ENCODE results near the gene FHIT.

The FHIT gene

GRCh38 chr3:60322298-60322856 is 928.9 kb downstream of the FHIT start:
- no peaks in the 10 kb centered on the region for H3K4me1 ChIP-seq (ENCODE audit: control insufficient read depth, insufficient read depth, low read length)
- no peak overlapping the region for H3K4me3 ChIP-seq (ENCODE audit: low read length)
- DNase-seq (ENCODE audit: low read depth): no peak
- no peaks in the 10 kb centered on the region for H3K9me3 ChIP-seq (ENCODE audit: control insufficient read depth, low read length)
- no peak overlapping the region for H3K9ac ChIP-seq (ENCODE audit: low read length)
- no peaks in the 10 kb centered on the region for H3K36me3 ChIP-seq (ENCODE audit: control insufficient read depth, insufficient read depth, low read length, severe bottlenecking)
- no peaks in the 10 kb centered on the region for H3K27me3 ChIP-seq (replicated peaks; ENCODE audit: control insufficient read depth, insufficient read depth, low read length)

DNA sequence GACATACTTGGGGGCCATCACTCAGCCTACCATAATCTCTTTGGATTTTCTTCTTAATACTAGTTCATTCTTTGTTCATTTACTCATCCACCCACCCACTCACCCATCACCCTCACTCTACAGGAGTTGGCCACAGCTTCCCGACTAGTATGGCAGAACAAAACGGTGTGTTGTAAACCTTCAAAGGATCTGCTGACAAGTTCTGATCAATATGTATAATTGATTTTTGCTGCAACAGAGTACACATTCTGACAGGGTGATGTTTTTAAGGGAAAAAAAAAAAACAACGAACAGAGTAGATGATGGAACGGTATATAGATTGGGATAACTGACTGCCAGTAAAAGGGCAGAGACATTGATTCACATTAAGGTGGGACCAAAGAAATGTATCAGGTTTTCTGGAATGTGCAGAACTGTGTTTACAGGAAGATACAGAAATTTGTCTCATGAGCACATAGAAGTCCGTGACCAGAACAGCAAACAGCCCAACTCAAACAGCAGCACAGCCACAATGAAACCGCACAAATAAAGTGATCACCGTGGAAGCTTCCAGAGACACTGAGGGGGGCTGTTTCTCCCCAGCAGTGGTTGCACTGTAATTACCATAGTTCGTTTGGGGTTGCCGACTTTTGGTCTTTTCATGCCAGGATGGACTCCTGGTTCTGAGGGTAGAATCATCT is 931.9 kb downstream of the FHIT start:
- H3K4me1 ChIP-seq (ENCODE audit: control insufficient read depth, insufficient read depth, low read length): peaks cover 14% of the 10 kb centered on the region
- no peak overlapping the region for H3K4me3 ChIP-seq (ENCODE audit: low read length)
- no peak overlapping the region for H3K9ac ChIP-seq (ENCODE audit: low read length)
- no peaks in the 10 kb centered on the region for H3K27me3 ChIP-seq (replicated peaks; ENCODE audit: control insufficient read depth, insufficient read depth, low read length)
- no peak for DNase-seq (ENCODE audit: low read depth)
- H3K9me3 ChIP-seq (ENCODE audit: control insufficient read depth, low read length): no peaks in the 10 kb centered on the region
- H3K36me3 ChIP-seq (ENCODE audit: control insufficient read depth, insufficient read depth, low read length, severe bottlenecking): no peaks in the 10 kb centered on the region

DNA sequence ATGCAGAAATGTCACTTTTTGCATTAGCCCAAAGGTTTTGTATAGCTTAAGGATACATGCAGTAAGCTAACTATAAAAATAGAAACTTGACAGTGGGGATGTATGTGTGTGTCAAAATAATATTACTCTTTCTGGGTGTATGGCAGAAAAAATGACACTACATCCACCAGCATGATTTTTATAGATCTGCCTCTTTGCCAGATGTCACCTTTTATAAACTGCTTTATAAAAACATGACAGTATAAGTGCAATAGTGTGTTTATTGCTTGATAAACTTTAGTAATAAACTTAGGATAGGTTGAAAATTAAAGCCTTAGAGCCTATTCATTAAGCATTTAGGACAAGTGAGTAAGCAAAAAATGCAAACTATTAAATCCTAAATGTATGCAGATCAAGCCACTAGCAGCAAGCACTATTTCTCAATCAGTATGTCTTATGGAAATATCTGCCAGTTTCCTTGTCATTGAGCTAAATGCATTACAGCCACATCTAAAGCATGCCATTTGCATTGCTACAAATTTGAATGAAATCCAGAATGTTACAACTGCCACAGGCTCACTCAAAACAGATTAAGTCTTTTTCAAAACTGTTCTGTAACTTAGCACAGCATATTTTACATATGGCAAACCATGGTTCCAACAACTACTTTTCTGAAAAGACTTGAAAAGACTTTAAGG is 935.0 kb downstream of the FHIT start:
- peak; percentile 33 for DNase-seq (ENCODE audit: low read depth)
- Histone ChIP-seq H3K4me1 (ENCODE audit: control insufficient read depth, insufficient read depth, low read length) (peaks cover 14% of the 10 kb centered on the region), H3K36me3 (ENCODE audit: control insufficient read depth, insufficient read depth, low read length, severe bottlenecking) (no peaks in the 10 kb centered on the region), H3K9me3 (ENCODE audit: control insufficient read depth, low read length) (no peaks in the 10 kb centered on the region), H3K4me3 (ENCODE audit: low read length) (no peak overlapping the region), H3K9ac (ENCODE audit: low read length) (no peak overlapping the region), H3K27me3 (replicated peaks; ENCODE audit: control insufficient read depth, insufficient read depth, low read length) (no peaks in the 10 kb centered on the region)

GRCh38 chr3:60313951-60314461 is 937.2 kb downstream of the FHIT start:
- Histone ChIP-seq H3K9me3 (ENCODE audit: control insufficient read depth, low read length) (no peaks in the 10 kb centered on the region), H3K9ac (ENCODE audit: low read length) (no peak overlapping the region), H3K4me3 (ENCODE audit: low read length) (no peak overlapping the region), H3K4me1 (ENCODE audit: control insufficient read depth, insufficient read depth, low read length) (peaks cover 14% of the 10 kb centered on the region), H3K36me3 (ENCODE audit: control insufficient read depth, insufficient read depth, low read length, severe bottlenecking) (no peaks in the 10 kb centered on the region), H3K27me3 (replicated peaks; ENCODE audit: control insufficient read depth, insufficient read depth, low read length) (no peaks in the 10 kb centered on the region)
- no peak for DNase-seq (ENCODE audit: low read depth)

DNA sequence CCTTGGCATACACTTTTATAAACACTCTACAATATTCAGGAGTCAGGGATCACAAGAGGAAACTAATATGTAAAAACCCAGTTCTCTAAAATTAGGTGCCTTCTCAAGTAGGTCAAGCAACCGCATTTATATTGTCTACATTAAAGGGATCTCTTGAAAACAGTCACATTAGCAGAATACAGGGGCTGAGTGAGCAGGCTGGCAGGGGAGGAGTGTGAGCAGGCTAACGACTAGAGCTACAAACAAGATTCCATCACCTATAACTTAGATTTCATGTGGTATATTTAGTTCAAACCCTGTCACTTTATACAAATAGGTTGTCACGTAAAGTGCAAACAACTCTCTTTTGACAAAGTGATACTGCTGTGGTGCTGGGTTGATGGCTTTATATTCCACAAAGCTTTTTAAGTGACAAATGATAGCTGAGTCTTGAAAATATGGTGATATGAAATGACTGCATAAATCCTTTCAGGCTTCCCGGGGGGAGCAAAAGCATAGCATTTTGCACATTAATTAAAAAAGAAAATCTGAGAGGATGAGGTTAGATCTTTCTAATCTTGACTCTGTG is 937.9 kb downstream of the FHIT start:
- no peaks in the 10 kb centered on the region for H3K36me3 ChIP-seq (ENCODE audit: control insufficient read depth, insufficient read depth, low read length, severe bottlenecking)
- H3K4me1 ChIP-seq (ENCODE audit: control insufficient read depth, insufficient read depth, low read length): peaks cover 14% of the 10 kb centered on the region
- DNase-seq (ENCODE audit: low read depth): no peak

DNA sequence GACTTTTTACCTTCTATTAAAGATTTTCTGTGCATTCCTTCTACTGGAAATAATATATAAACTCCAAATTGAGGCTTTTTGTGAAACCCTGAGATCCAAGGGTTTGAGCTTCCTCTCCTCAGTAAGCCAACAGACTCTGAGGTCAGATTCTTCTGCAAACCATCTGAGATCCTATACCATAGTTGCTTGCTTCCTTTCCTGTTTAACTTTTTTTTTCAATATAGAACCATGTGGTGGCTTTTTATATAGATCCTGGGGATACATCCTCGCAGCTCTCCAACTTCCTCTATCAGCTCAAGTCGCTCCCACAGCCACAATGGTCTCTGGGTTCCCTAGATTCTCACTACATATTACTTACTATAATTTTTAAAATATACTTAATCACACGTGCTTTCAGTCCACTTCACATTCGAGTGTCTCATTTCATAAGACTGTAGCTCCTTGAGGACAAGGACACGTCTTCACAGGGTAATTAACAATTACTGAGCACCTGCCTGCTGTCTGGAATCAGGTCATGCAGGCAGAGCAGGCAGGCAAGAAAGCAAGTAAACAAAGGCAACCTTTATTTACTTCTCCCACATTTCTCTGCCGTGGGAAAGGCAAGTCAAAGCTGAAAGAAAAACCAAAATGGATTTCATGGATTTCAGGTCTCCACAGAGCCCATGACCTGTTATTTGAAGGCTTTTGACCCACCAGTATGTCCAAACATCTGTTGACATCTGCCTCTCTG is 941.5 kb downstream of the FHIT start:
- Histone ChIP-seq H3K36me3 (ENCODE audit: control insufficient read depth, insufficient read depth, low read length, severe bottlenecking) (no peaks in the 10 kb centered on the region), H3K9ac (ENCODE audit: low read length) (no peak overlapping the region), H3K27me3 (replicated peaks; ENCODE audit: control insufficient read depth, insufficient read depth, low read length) (no peaks in the 10 kb centered on the region), H3K4me3 (ENCODE audit: low read length) (no peak overlapping the region), H3K9me3 (ENCODE audit: control insufficient read depth, low read length) (no peaks in the 10 kb centered on the region), H3K4me1 (ENCODE audit: control insufficient read depth, insufficient read depth, low read length) (peaks cover 4% of the 10 kb centered on the region)
- DNase-seq (ENCODE audit: low read depth): no peak

More for the DNA sequence above, 937.9 kb downstream of the FHIT start:
- Histone ChIP-seq H3K9ac (ENCODE audit: low read length) (no peak overlapping the region), H3K9me3 (ENCODE audit: control insufficient read depth, low read length) (no peaks in the 10 kb centered on the region), H3K27me3 (replicated peaks; ENCODE audit: control insufficient read depth, insufficient read depth, low read length) (no peaks in the 10 kb centered on the region), H3K4me3 (ENCODE audit: low read length) (no peak overlapping the region)

DNA sequence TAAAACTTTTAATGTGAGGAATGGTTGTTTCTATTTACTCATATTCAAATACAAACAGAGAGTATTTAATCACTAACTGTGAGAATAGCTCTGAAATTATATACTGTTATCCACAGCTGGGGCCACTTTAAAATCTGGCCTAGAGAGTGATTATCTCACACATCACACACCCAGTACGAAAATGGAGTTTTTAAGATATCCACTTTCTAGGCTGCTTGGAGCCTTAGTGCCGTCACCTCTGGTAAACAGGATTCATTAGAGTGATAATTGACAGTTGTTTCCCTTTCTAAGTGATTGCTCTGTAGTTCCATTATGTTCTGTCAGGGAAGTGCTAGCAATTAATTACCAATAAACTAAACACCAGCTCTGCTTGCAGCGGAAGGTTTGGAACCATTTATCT is 942.4 kb downstream of the FHIT start:
- Histone ChIP-seq H3K9ac (ENCODE audit: low read length) (no peak overlapping the region), H3K9me3 (ENCODE audit: control insufficient read depth, low read length) (no peaks in the 10 kb centered on the region), H3K36me3 (ENCODE audit: control insufficient read depth, insufficient read depth, low read length, severe bottlenecking) (no peaks in the 10 kb centered on the region), H3K27me3 (replicated peaks; ENCODE audit: control insufficient read depth, insufficient read depth, low read length) (no peaks in the 10 kb centered on the region), H3K4me1 (ENCODE audit: control insufficient read depth, insufficient read depth, low read length) (peaks cover 13% of the 10 kb centered on the region), H3K4me3 (ENCODE audit: low read length) (no peak overlapping the region)
- DNase-seq (ENCODE audit: low read depth): no peak

DNA sequence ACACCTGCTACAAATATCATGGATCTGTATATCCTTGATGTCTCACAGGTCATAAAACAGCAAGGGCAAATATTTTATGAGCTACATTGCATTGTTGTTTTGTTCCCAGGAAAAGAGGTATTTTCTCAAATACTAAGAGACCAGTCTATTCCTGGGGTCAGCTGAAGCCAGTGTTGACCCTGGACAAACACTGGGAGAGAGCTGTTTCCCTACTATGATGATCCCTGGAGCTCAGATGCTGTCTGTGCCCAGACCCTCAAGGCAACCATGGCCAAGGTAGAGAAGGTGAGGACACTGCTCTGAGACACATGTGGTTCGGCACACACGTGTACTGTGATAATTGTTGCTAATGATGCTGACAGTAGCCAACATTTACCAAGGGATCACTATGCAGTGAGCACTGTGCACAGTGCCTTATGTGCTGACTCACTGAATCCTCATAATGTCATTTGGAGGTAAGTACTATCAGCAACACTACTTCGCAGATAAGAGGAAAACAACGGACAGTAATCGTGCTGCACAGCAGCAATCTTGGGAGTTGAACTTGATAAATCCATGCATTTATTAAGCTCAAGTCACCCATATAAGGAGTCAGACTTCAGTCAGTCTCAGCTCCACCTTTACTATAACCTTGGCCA is 943.6 kb downstream of the FHIT start:
- peaks cover 24% of the 10 kb centered on the region for H3K4me1 ChIP-seq (ENCODE audit: control insufficient read depth, insufficient read depth, low read length)
- no peak for DNase-seq (ENCODE audit: low read depth)
- no peak overlapping the region for H3K4me3 ChIP-seq (ENCODE audit: low read length)
- no peaks in the 10 kb centered on the region for H3K27me3 ChIP-seq (replicated peaks; ENCODE audit: control insufficient read depth, insufficient read depth, low read length)
- H3K9ac ChIP-seq (ENCODE audit: low read length): no peak overlapping the region
- no peaks in the 10 kb centered on the region for H3K9me3 ChIP-seq (ENCODE audit: control insufficient read depth, low read length)
- no peaks in the 10 kb centered on the region for H3K36me3 ChIP-seq (ENCODE audit: control insufficient read depth, insufficient read depth, low read length, severe bottlenecking)

- DNase-seq (ENCODE audit: low read depth): peak; percentile 45
- Histone ChIP-seq H3K9ac (ENCODE audit: low read length) (peak overlapping the region; percentile 41), H3K4me1 (ENCODE audit: control insufficient read depth, insufficient read depth, low read length) (peaks cover 39% of the 10 kb centered on the region), H3K27me3 (replicated peaks; ENCODE audit: control insufficient read depth, insufficient read depth, low read length) (no peaks in the 10 kb centered on the region), H3K4me3 (ENCODE audit: low read length) (peak overlapping the region; percentile 39), H3K36me3 (ENCODE audit: control insufficient read depth, insufficient read depth, low read length, severe bottlenecking) (no peaks in the 10 kb centered on the region), H3K9me3 (ENCODE audit: control insufficient read depth, low read length) (no peaks in the 10 kb centered on the region)
These were observed 947.1 kb downstream of the FHIT start for GRCh38 chr3:60304112-60304511.

GRCh38 chr3:60303160-60303559 is 948.1 kb downstream of the FHIT start:
- no peaks in the 10 kb centered on the region for H3K27me3 ChIP-seq (replicated peaks; ENCODE audit: control insufficient read depth, insufficient read depth, low read length)
- peaks cover 48% of the 10 kb centered on the region for H3K4me1 ChIP-seq (ENCODE audit: control insufficient read depth, insufficient read depth, low read length)
- H3K36me3 ChIP-seq (ENCODE audit: control insufficient read depth, insufficient read depth, low read length, severe bottlenecking): no peaks in the 10 kb centered on the region
- peak overlapping the region; percentile 41 for H3K9ac ChIP-seq (ENCODE audit: low read length)
- H3K9me3 ChIP-seq (ENCODE audit: control insufficient read depth, low read length): no peaks in the 10 kb centered on the region
- peak overlapping the region; percentile 20 for H3K4me3 ChIP-seq (ENCODE audit: low read length)
- peak; percentile 4 for DNase-seq (ENCODE audit: low read depth)
